ENCODE measurements around the gene GLT8D2. TPM values are rescaled to one million over a fixed set of nuclear protein-coding genes. Genes with fewer than 3 reads are reported as not detected.

The GLT8D2 gene
- total and polyA plus RNA-seq, 2 experiments from 2014 or later, result 4.2 to 8.5 TPM

- peak overlapping the region; percentile 44; the same call in 2 of the 3 replicates for H3K4me3 Mint-ChIP-seq
- no peaks in the 10 kb centered on the region for H3K36me3 Mint-ChIP-seq (ENCODE audit: low read depth)
Measured at GRCh38 chr12:104054681-104055346, 4.8 kb upstream of the GLT8D2 start.

More at GRCh38 chr12:104054681-104055346, 4.8 kb upstream of the GLT8D2 start:
- Mint-ChIP-seq H3K27me3 (ENCODE audit: insufficient read depth, low read depth, poor library complexity) (peaks cover 14% of the 10 kb centered on the region), H3K4me1 (peaks cover 19% of the 10 kb centered on the region), H3K9me3 (no peaks in the 10 kb centered on the region; the same call in 2 of the 3 replicates), H3K27ac (peak overlapping the region; percentile 97)
- ATAC-seq (peak; percentile 84), DNase-seq (ENCODE audit: low spot score) (peak; percentile 53)
- Histone ChIP-seq H3K27me3 (ENCODE audit: insufficient read depth) (peaks cover 11% of the 10 kb centered on the region), H3K36me3 (ENCODE audit: insufficient read depth) (no peaks in the 10 kb centered on the region), H3K27ac (ENCODE audit: low read depth) (no peak overlapping the region), H3K4me3 (no peak overlapping the region), H3F3A (replicated peaks; ENCODE audit: low read depth) (peaks cover 5% of the 10 kb centered on the region; the same call in 1 of the 2 replicates), H3K4me2 (peak overlapping the region; percentile 8), H3K79me2 (replicated peaks; ENCODE audit: insufficient read depth) (no peaks in the 10 kb centered on the region), H3K9me2 (ENCODE audit: insufficient read depth) (no peaks in the 10 kb centered on the region), H3K4me1 (ENCODE audit: insufficient read depth) (peaks cover 15% of the 10 kb centered on the region), H2AFZ (peak overlapping the region; percentile 30), H4K20me1 (replicated peaks; ENCODE audit: insufficient read depth) (no peaks in the 10 kb centered on the region)
- TF ChIP-seq CREB1 (CRISPR knock-in tag; IDR thresholded peaks at IDR 0.05; ENCODE audit: low read depth) (no peak), POLR2AphosphoS5 (IDR thresholded peaks at IDR 0.05; ENCODE audit: low read depth) (no peak), ZNF462 (CRISPR knock-in tag; IDR thresholded peaks at IDR 0.05) (no peak), NANOG (IDR thresholded peaks at IDR 0.05; ENCODE audit: borderline replicate concordance) (no peak)
